GM12874 (cell line): ENCODE results near the gene ALG9.

Experiments used
- TF ChIP-seq, protein P1 (sequence below): IDR thresholded peaks from 2 replicates; pipeline ENCODE4 v1.5.1; 2011; ENCODE audit warnings: low read depth, mild to moderate bottlenecking, control low read depth, low read length, moderate library complexity; ENCODE audit not compliant: insufficient read depth

The ALG9 gene

DNA sequence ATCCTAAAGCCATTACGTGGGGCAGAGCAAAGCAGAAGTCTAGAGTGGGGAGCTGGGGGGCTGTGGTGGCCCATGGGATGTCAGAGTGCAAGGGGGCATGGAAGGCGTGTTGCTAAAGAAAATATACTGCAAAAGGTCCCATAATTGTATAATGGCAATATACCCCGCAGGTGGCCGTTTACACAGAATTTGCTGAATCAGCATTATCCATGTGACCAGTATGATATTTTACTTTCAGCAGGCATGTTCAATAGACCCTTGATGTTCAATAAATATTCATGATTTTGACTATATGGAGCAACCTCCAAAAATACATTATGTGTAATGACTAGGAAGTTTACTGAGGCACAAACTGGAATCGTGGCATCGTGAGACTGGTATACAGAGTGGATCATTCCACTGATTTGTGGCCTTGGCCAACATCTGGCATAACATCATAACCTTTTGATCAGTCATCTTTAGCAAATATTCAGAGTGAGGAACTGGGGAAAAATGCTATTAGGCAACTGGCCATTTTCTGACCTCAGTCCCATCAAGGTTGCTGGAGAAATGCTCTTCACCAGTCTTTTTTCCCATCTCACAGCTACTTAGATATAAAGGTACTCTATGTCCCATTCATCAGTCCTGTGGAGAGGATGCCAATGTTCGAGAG is 75.9 kb downstream of the ALG9 start:
- TF ChIP-seq, protein P1, sequence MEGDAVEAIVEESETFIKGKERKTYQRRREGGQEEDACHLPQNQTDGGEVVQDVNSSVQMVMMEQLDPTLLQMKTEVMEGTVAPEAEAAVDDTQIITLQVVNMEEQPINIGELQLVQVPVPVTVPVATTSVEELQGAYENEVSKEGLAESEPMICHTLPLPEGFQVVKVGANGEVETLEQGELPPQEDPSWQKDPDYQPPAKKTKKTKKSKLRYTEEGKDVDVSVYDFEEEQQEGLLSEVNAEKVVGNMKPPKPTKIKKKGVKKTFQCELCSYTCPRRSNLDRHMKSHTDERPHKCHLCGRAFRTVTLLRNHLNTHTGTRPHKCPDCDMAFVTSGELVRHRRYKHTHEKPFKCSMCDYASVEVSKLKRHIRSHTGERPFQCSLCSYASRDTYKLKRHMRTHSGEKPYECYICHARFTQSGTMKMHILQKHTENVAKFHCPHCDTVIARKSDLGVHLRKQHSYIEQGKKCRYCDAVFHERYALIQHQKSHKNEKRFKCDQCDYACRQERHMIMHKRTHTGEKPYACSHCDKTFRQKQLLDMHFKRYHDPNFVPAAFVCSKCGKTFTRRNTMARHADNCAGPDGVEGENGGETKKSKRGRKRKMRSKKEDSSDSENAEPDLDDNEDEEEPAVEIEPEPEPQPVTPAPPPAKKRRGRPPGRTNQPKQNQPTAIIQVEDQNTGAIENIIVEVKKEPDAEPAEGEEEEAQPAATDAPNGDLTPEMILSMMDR: no peak

GRCh38 chr11:111793863-111794262 is 77.5 kb downstream of the ALG9 start:
- TF ChIP-seq, protein P1: no peak

DNA sequence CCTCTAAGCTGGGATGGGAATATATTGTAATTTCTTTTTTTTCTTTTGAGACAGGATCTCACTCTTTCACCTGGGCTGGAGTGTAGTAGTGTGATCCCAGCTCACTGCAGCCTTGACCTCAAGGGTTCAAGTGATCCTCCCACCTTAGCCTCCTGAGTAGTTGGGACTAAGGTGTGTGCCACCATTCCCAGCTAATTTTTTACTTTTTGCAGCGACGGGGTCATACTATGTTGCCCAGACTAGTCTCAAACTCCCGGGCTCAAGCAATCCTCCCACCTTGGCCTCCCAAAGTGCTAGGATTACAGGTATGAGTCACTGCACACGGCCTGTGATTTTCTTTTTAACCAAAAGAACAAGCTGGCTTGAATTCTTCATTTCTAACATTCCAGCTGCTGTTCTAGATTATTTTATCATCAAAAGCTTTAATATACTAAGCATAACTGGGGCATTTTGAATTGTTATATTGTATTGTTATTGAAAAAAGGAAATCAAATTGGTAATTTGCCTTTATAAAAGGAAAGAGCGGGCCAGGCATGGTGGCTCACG is 78.4 kb downstream of the ALG9 start:
- TF ChIP-seq, protein P1: no peak

DNA sequence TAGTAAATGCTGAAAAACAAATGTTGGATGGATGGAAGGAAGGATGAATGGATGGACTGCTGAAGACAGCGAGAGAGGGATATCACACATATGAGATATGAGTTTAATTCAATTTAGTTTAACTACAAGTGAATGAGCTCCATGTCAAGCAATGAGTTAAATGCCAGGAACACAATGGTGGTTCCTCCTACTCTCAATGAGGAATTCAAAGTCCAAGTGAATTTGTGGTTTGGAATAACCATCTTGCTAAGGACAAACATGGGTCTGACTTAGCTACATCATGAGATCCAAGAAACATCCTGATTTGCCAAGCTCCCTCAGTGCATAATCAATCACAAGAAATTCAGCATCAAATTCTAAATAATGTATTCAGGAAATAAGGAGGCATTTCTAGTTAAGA is 79.1 kb downstream of the ALG9 start:
- TF ChIP-seq, protein P1: no peak

DNA sequence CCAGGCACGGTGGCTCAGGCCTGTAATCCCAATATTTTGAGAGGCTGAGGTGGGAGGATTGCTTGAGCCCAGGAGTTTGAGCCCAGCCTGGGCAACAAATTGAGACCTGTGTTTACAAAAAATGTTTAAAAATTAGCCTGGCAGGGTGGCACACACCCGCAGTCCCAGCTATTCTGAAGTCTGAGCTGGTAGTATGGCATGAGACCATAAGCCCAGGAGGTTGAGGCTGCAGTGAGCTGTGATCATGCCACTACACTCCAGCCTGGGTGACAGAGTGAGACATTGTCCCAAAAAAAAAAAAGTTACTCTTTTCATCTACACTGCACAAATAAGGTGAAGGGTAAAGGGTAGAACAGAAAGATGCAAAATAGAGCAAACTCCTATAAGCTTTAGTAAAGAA is 82.9 kb downstream of the ALG9 start:
- TF ChIP-seq, protein P1: no peak

DNA sequence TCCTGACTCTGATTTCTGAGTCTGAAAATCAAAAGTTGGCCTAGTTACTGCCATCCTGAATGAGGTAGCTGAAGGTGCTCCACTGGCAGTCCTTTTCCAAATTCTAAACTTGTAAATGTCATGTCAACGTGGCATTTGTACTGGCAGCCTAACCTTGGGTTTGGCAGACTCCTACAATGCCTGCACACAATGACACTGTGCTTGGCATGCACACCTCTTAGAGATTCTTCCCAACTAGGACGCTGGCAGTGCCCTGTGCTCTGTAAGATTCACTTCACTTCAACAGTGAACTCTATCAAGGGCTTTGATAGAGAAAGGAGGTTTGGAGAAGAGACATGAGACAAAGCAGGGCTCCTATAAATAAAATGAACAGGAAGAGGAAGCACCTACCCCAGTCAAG is 83.3 kb downstream of the ALG9 start:
- TF ChIP-seq, protein P1: no peak

- TF ChIP-seq, protein P1: no peak
Observed at GRCh38 chr11:111785886-111786412, 85.4 kb downstream of the ALG9 start.
